Endothelial cell of umbilical vein (primary cell): ENCODE results near the gene HOXD12. TPM values are rescaled to one million over a fixed set of nuclear protein-coding genes. Genes with fewer than 3 reads are reported as not detected.

Experiments used
- BruUV-seq: library from RNA; stranded (reverse); fragments of 400-500 nt; replicated peaks from 2 replicates; lab custom pipeline; 2021; lab: Mats Ljungman, UMichigan
- CTCF ChIA-PET: fragments of 300-600, 350-600 bp; sonication (Branson Sonifier 250); formaldehyde crosslinking; loops from one replicate; lab custom pipeline; 2021; ENCODE audit warnings: antibody characterized with exemption, inconsistent platforms; lab: Charles Lee
- POLR2A ChIA-PET: fragments of 300-600, 350-600 bp; sonication (Branson Sonifier 250); formaldehyde crosslinking; loops from one replicate; lab custom pipeline; 2021; ENCODE audit warnings: antibody characterized with exemption, inconsistent platforms; lab: Charles Lee
- DNase-seq: peaks from one replicate; pipeline ENCODE4 v3.0.0-alpha.2; 2011; ENCODE audit warnings: low read depth, low spot score
- FAIRE-seq: peaks from 2 replicates; lab custom pipeline; 2011; peaks lifted over from hg19 to GRCh38; lab: Jason Lieb, UNC
- H2AFZ ChIP-seq: 2 replicates; pipeline ENCODE4 v1.6.0; 2012; ENCODE audit warnings: low read depth, low read length, control low read depth, inconsistent platforms
- H3K27ac ChIP-seq: 2 replicates; pipeline ENCODE4 v1.5.1; 2011; ENCODE audit warnings: low read depth, mild to moderate bottlenecking, control low read depth, low read length, moderate library complexity; ENCODE audit not compliant: insufficient read depth
- H3K27me3 ChIP-seq, 2 experiments: 2 replicates each; pipeline versions ENCODE4 v1.6.0 to v1.6.1; 2011; ENCODE audit warnings: low read length in 2 of 2, mixed read lengths in 1 of 2; ENCODE audit not compliant: control insufficient read depth in 2 of 2, insufficient read depth in 2 of 2
- H3K36me3 ChIP-seq, 2 experiments: 2 replicates in 1 of 2; 3 replicates in 1 of 2; pipeline ENCODE4 v1.5.1; 2011; ENCODE audit warnings: low read length in 2 of 2, mild to moderate bottlenecking in 1 of 2, moderate library complexity in 1 of 2; ENCODE audit not compliant: control insufficient read depth in 2 of 2, insufficient read depth in 2 of 2; ENCODE audit errors: extremely low read depth in 1 of 2
- H3K4me1 ChIP-seq: 3 replicates; pipeline ENCODE4 v1.5.1; 2011; ENCODE audit warnings: mild to moderate bottlenecking, low read length; ENCODE audit not compliant: control insufficient read depth, insufficient read depth; ENCODE audit errors: extremely low read depth
- H3K4me2 ChIP-seq: 2 replicates; pipeline ENCODE4 v1.6.1; 2011; ENCODE audit warnings: low read length, control low read depth, mixed read lengths; ENCODE audit not compliant: insufficient read depth
- H3K4me3 ChIP-seq, 3 experiments: fragments of 200-600 bp in 1 of 3; sonication (generic), shearing (Covaris generic) in 1 of 3; replicated peaks in 1 of 3; 2 replicates each; pipeline ENCODE4 v1.5.1; 2011 to 2016; ENCODE audit warnings: control low read depth in 3 of 3, low read length in 3 of 3, mild to moderate bottlenecking in 2 of 3, inconsistent platforms in 1 of 3, low read depth in 1 of 3, moderate library complexity in 1 of 3; ENCODE audit not compliant: insufficient read depth in 1 of 3
- H3K79me2 ChIP-seq: 2 replicates; pipeline ENCODE4 v1.6.0; 2012; ENCODE audit warnings: low read length, inconsistent platforms; ENCODE audit not compliant: control insufficient read depth, insufficient read depth
- H3K9ac ChIP-seq: replicated peaks from 2 replicates; pipeline ENCODE3; 2011; ENCODE audit warnings: low read length, control low read depth; ENCODE audit not compliant: insufficient read depth; ENCODE audit errors: extremely low read depth
- H3K9me1 ChIP-seq: replicated peaks from 3 replicates; pipeline ENCODE4 v1.6.0; 2011; ENCODE audit warnings: mild to moderate bottlenecking, low read length; ENCODE audit not compliant: control insufficient read depth, insufficient read depth; ENCODE audit errors: extremely low read depth
- H3K9me3 ChIP-seq: replicated peaks from 2 replicates; pipeline ENCODE4 v1.5.1; 2012; ENCODE audit warnings: low read length, inconsistent platforms; ENCODE audit not compliant: control insufficient read depth, insufficient read depth
- H4K20me1 ChIP-seq: replicated peaks from 2 replicates; pipeline ENCODE3; 2011; ENCODE audit warnings: mild to moderate bottlenecking, low read length; ENCODE audit not compliant: control insufficient read depth, insufficient read depth; ENCODE audit errors: extremely low read depth
- EZH2 ChIP-seq: IDR thresholded peaks from 2 replicates; pipeline ENCODE4 v1.6.1; 2012; ENCODE audit warnings: borderline replicate concordance, low read depth, mild to moderate bottlenecking, moderate library complexity, low read length, inconsistent platforms; ENCODE audit not compliant: severe bottlenecking
- FOS ChIP-seq: IDR thresholded peaks from 2 replicates; pipeline ENCODE4 v1.6.1; 2011; ENCODE audit warnings: mild to moderate bottlenecking, low read length, moderate library complexity, borderline replicate concordance; ENCODE audit not compliant: insufficient read depth
- GATA2 ChIP-seq: IDR thresholded peaks from 2 replicates; pipeline ENCODE4 v1.7.0; 2011; ENCODE audit warnings: low read depth, mild to moderate bottlenecking, moderate library complexity, mixed read lengths, low read length; ENCODE audit not compliant: insufficient read length, insufficient read depth
- JUN ChIP-seq: IDR thresholded peaks from 2 replicates; pipeline ENCODE4 v1.6.1; 2011; ENCODE audit warnings: borderline replicate concordance, low read depth; ENCODE audit not compliant: insufficient read length, insufficient read depth
- MYC ChIP-seq: IDR thresholded peaks from one replicate; pipeline ENCODE4 v1.6.1; 2011; ENCODE audit warnings: mild to moderate bottlenecking, low read depth, low read length
- POLR2A ChIP-seq: IDR thresholded peaks from 2 replicates; pipeline ENCODE4 v1.6.1; 2012; ENCODE audit warnings: low read depth, mild to moderate bottlenecking, control low read depth, low read length
- POLR2AphosphoS5 ChIP-seq: IDR thresholded peaks from 2 replicates; pipeline ENCODE4 v1.6.1; 2012; ENCODE audit warnings: low read depth, mild to moderate bottlenecking, control low read depth, low read length, moderate library complexity; ENCODE audit not compliant: insufficient read depth
- dilution Hi-C: fragments of 300-500 bp; cut with MboI; formaldehyde crosslinking; loops from one replicate; pipeline ENCODE4 v1.15.0; 2019; ENCODE audit warnings: low sequenced_read_pairs; ENCODE audit not compliant: extremely low pct_ligation_motif_present
- intact Hi-C: fragments of 100-400 bp; cut with micrococcal nuclease; formaldehyde crosslinking; loops from one replicate; pipeline ENCODE4 v1.10.0; 2022
- polyA plus RNA-seq, 4 experiments: library from polyadenylated mRNA; depleted of rRNA in 3 of 4; stranded (reverse) in 3 of 4; unstranded in 1 of 4; fragments of >200 nt; gene quantifications; 2 replicates each; pipeline versions ENCODE4 v1.2.1 to v1.2.3, GENCODE V29; 2011 to 2012; ENCODE audit warnings: missing spikeins in 1 of 4
- total RNA-seq: library from RNA; stranded (reverse); gene quantifications from 2 replicates; pipeline ENCODE4 v1.2.3, GENCODE V29; 2021
- TF ChIP-seq, protein P1 (sequence below): IDR thresholded peaks from 2 replicates; pipeline ENCODE4 v1.6.1; 2011; ENCODE audit not compliant: insufficient read depth, insufficient read length
- TF ChIP-seq, protein P2 (sequence below), 2 donors: IDR thresholded peaks; 1 replicate in 1 of 2; 2 replicates in 1 of 2; pipeline ENCODE4 v1.5.1; 2011; ENCODE audit warnings: low read length in 2 of 2, mild to moderate bottlenecking in 2 of 2, moderate library complexity in 2 of 2, control low read depth in 1 of 2, inconsistent platforms in 1 of 2, low read depth in 1 of 2; ENCODE audit not compliant: insufficient read depth in 1 of 2; ENCODE audit errors: extremely low read depth in 1 of 2

The HOXD12 gene
- total and polyA plus RNA-seq, 2 donors (not counting 3 experiments of a cell fraction or from before 2014, with no cell fraction given), result not detected

DNA sequence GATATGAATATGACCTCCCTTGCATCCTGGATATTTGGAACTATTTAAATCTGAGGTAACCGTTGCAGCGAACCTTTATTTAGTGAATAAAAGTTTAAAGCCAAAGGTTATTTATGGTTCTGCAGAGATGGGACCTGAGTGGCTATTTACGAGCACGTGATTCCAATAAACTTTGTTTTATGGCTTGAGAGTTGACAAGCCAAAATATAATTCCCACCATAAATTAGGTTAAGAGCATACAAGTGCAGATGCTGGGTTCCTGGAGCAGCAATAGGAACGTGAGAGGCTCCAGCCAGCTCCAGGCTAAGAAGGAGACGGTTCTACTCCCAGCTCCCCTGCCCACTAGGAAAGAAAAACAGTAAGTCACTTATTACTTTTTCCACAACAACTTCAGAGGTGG is 46.5 kb downstream of the HOXD12 start:
- Histone ChIP-seq H3K4me3 (no peak overlapping the region), H2AFZ (no peak overlapping the region), H3K4me2 (no peak overlapping the region), H3K9ac (no peak overlapping the region), H3K4me1 (no peaks in the 10 kb centered on the region), H3K9me3 (no peaks in the 10 kb centered on the region), H3K79me2 (peaks cover 68% of the 10 kb centered on the region), H4K20me1 (no peaks in the 10 kb centered on the region), H3K9me1 (no peaks in the 10 kb centered on the region), H3K27ac (no peak overlapping the region), H3K27me3 (no peaks in the 10 kb centered on the region), H3K36me3 (peaks cover 2 to 9% of the 10 kb centered on the region in 2 experiments)
- no TSS peak for BruUV-seq
- no peak for TF ChIP-seq MYC
- TF ChIP-seq POLR2AphosphoS5, result no peak
- TF ChIP-seq EZH2, result no peak
- TF ChIP-seq GATA2, result no peak
- TF ChIP-seq, protein P1, sequence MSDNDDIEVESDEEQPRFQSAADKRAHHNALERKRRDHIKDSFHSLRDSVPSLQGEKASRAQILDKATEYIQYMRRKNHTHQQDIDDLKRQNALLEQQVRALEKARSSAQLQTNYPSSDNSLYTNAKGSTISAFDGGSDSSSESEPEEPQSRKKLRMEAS, result no peak
- TF ChIP-seq FOS, result no peak
- TF ChIP-seq JUN, result no peak
- no peak for TF ChIP-seq POLR2A
- TF ChIP-seq, protein P2, sequence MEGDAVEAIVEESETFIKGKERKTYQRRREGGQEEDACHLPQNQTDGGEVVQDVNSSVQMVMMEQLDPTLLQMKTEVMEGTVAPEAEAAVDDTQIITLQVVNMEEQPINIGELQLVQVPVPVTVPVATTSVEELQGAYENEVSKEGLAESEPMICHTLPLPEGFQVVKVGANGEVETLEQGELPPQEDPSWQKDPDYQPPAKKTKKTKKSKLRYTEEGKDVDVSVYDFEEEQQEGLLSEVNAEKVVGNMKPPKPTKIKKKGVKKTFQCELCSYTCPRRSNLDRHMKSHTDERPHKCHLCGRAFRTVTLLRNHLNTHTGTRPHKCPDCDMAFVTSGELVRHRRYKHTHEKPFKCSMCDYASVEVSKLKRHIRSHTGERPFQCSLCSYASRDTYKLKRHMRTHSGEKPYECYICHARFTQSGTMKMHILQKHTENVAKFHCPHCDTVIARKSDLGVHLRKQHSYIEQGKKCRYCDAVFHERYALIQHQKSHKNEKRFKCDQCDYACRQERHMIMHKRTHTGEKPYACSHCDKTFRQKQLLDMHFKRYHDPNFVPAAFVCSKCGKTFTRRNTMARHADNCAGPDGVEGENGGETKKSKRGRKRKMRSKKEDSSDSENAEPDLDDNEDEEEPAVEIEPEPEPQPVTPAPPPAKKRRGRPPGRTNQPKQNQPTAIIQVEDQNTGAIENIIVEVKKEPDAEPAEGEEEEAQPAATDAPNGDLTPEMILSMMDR (IDR thresholded peaks at IDR 0.05; ENCODE audit: extremely low read depth in 1 of 2, insufficient read depth in 1 of 2, low read depth in 1 of 2, low read length in 2 of 2), result no peak
- ChIA-PET CTCF (interaction anchor here (1.9 to 9.3 kb wide), 2 partner anchors 307 to 408 kb away, joined by 7 to 338 read pairs; no protein-coding TSS in a partner anchor), POLR2A (no interaction called here)
- dilution Hi-C loops, result loop anchor here (25.0 kb wide), 1 partner anchor 491 kb away; no protein-coding TSS in a partner anchor
- intact Hi-C loops, result no loop called here
- no peak for DNase-seq
- FAIRE-seq, result no peak
